Astrocyte of the cerebellum (primary cell): Measurements from ENCODE around the gene PIANP.

Source experiments
- DNase-seq: peaks from one replicate; pipeline ENCODE4 v3.0.0-alpha.2; 2011; ENCODE audit warnings: low read depth
- H3K4me3 ChIP-seq: 2 replicates; pipeline ENCODE4 v1.5.1; 2011; ENCODE audit warnings: mild to moderate bottlenecking, low read depth, low read length, moderate library complexity
- in situ Hi-C: cut with HindIII; loops from 2 replicates; pipeline ENCODE4 v1.10.0; 2017; ENCODE audit warnings: low sequenced_read_pairs
- TF ChIP-seq, protein P1 (sequence below): IDR thresholded peaks from 2 replicates; pipeline ENCODE4 v1.5.1; 2012; ENCODE audit warnings: low read length, low read depth, moderate library complexity, mild to moderate bottlenecking; ENCODE audit errors: missing control alignments

The PIANP gene

DNA sequence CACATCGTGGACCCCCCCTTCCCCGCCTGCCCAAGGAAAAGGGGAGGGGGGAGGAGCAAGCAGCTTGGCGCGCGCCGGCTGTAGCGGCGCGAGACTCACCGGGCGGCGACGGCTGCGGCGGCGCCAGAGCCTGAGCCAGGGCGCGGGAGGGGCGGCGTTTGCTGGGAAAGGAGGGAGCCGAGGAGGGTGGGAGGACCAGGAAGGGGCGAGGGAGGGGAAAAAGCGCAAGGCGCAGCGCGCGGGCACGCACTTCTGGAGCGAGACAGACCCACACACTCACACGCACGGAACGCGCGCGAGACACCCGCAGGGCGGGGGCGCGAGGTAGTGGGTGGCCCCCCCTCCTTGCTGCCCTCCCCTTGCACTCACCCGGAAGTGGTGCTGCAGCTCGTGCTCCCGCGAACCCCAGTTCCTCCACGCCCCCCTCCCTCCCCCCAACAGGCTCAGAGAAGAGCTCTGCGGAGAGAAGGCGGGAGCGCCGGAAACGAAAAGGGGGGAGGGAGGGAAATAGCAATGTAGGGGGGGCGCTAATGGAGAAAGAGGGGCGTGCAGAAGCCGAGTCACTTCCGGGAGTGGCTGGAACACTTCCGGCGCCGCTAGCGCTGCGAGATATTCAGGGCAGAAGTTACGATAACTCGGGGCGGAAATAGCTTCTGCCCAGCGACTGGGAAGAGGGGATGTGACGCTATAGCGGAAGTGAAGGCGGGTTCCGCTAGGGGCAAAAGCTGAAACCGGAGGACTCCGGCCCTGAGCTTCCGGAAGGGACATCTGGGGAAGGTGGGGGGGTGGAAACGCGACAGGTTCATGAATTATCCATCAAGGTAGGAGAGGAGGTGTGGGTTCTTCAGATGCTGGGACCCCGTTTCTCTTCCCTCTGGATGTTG is 11.4 kb downstream of the PIANP start, which contains the start of gene ZNF384:
Gene ZNF384, minus strand, starts transcription at position 377 of the 884 bp plus-strand sequence. CDS start 9,855 bp downstream, outside the sequence.
- peak; percentile 96 for DNase-seq
- TF ChIP-seq, protein P1, sequence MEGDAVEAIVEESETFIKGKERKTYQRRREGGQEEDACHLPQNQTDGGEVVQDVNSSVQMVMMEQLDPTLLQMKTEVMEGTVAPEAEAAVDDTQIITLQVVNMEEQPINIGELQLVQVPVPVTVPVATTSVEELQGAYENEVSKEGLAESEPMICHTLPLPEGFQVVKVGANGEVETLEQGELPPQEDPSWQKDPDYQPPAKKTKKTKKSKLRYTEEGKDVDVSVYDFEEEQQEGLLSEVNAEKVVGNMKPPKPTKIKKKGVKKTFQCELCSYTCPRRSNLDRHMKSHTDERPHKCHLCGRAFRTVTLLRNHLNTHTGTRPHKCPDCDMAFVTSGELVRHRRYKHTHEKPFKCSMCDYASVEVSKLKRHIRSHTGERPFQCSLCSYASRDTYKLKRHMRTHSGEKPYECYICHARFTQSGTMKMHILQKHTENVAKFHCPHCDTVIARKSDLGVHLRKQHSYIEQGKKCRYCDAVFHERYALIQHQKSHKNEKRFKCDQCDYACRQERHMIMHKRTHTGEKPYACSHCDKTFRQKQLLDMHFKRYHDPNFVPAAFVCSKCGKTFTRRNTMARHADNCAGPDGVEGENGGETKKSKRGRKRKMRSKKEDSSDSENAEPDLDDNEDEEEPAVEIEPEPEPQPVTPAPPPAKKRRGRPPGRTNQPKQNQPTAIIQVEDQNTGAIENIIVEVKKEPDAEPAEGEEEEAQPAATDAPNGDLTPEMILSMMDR, result peak; percentile 4
- H3K4me3 ChIP-seq, result peak within 1 kb of the TSS; percentile 61
- in situ Hi-C loops, result no loop called here

DNA sequence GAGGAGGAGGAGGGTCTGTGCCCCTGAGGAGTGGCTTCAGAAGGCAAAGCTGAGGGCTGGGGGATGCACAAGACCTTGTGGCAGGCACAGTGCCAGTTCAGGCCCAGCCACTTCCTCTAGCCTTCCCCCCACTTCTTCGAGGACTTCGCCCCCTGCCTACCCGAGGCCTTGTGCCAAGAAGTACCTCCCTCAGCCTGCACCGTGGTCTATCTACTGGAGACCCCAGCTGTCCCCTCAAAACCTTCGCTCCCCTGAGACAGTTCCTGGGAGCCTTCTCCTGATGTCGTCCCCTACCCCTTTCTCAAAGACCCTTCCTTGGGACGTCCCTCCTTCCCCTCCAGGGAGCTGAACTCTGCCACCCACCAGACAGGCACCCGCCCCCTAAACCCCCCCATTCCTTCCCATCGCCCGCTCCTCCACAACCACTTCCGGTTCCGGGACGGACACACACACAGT is 12.0 kb downstream of the PIANP start:
- peak overlapping the region; percentile 61 for H3K4me3 ChIP-seq
- TF ChIP-seq, protein P1, result no peak
- in situ Hi-C loops, result no loop called here
- no peak for DNase-seq

DNA sequence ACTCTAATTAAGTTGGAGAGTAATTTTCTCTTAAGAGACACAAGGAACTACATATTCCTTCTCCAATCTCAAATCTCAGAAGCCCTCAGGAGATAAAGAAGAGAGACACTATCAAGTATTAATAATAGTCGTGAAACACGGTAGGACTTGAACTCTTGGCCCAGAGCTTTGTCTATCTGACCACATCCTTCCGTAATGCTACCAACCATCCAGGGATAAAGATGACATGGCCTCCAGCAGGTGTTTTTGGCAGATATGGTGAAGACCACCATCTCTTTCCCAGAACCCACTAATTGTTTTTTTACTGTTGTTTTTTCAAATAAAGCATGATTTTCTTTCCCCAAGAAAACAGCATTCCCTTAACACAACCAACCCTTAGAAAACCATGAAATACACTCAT is 14.8 kb downstream of the PIANP start:
- in situ Hi-C loops, result no loop called here
- no peak overlapping the region for H3K4me3 ChIP-seq
- TF ChIP-seq, protein P1, result no peak
- DNase-seq, result no peak

DNA sequence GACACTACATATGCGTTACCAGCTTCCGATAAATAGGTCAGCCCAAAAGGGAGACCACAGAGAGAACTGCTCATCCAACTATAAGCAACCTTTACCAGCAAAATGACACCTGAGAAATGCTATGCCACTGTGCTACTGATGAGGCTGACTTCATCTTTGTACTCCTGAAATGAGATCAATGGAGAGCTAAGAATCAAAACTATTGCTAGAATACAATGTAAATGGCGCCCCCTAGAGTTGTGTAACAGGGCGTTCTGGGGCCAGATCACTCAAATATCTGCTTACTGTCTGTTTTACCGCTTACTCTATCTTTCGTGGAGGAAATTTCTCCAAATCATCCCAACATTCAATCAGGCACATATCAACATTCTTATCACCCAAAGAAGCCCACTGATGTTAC is 16.0 kb downstream of the PIANP start:
- TF ChIP-seq, protein P1, result peak; percentile 45
- H3K4me3 ChIP-seq, result no peak overlapping the region
- no peak for DNase-seq
- in situ Hi-C loops, result no loop called here

DNA sequence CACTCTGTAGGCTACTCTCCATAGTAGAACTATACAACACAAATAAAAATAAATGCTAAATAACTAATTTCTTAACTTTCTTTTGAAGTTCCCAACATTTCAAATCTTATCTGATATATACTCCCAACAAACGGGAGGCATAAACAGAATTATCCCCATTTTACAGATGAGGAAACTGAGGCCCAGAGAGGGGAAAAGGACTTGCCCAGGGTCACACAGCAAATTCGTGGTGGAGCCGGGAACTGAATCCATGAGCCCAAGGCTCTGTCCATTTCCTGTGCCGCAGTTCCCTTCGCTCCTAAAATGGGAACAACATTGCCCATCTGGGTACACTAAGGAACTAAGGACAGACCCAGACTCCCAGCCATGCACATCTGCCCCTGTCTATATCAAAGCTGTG is 23.7 kb downstream of the PIANP start:
- no peak for DNase-seq
- H3K4me3 ChIP-seq, result no peak overlapping the region
- TF ChIP-seq, protein P1, result no peak
- in situ Hi-C loops, result no loop called here

DNA sequence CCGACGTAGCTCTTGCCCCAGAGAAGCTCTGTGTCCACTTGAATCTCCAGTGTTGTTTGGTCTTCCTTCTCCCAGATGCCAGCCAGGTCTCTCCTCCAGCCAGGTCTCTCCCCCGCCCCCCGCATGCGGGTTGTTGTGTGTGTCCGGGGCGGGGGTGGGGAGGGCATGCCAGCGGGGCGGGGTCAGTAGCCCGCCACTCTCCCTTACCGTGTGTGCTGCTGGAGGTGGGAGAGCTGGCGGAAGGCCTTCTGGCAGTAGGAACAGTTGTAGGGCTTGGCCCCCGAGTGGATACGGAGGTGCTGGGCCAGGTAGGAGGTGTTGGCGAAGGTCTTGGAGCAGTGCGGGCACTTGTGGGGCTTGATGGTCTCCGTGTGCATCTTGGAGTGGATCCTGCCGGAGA is 28.5 kb downstream of the PIANP start:
- in situ Hi-C loops, result no loop called here
- DNase-seq, result no peak
- H3K4me3 ChIP-seq, result no peak overlapping the region
- TF ChIP-seq, protein P1, result no peak
